ENCODE data around the gene DCAF11. TPM values are rescaled to one million over a fixed set of nuclear protein-coding genes. Genes with fewer than 3 reads are reported as not detected.

The DCAF11 gene
- total and polyA plus RNA-seq, 2 of the 8 experiments (the other 6 are each of a cell fraction or from before 2014, with no cell fraction given), result 60.4 to 63.6 TPM

DNA sequence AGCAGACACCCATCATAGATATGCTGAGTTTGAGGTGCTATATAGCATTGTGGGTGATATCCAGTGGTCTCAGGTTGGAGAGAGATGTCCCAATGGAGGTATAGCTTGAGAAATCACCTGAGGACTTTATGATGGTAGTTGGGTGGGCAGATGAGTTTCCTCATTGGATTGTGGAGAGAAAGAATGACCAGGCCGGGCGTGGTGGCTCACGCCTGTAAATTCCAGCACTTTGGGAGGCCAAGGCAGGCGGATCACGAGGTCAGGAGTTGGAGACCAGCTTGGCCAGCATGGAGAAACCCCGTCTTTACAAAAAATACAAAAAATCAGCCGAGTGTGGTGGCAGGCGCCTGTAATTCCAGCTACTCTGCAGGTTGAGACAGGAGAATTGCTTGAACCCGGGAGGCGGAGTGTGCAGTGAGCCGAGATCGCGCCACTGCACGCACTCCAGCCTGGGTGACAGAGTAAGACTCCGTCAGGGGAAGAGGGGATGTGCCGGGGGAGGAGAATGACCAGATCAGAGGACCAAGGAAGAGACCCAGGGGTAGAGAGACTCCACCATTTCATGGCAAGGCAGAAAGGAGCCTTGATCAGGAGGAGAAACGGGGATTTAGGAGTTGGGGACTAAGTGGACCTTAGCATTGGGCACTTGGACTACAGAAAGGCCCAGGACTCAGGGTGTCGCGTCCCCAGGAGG is 21.2 kb upstream of the DCAF11 start:
- Histone ChIP-seq H2BK120ac (replicated peaks; ENCODE audit: low read depth, low read length) (peak overlapping the region; percentile 86), H3K36me3 (ENCODE audit: control insufficient read depth in 2 of 4, insufficient read depth in 4 of 4, low read length in 3 of 4) (peaks cover 3 to 13% (median 6%) of the 10 kb centered on the region in 4 experiments; a peak in 6 of 8 replicates), H3K27ac (ENCODE audit: low read depth, low read length) (peak overlapping the region; percentile 87; the same call in 1 of the 2 replicates), H2AFZ (ENCODE audit: low read length) (peak overlapping the region; percentile 98), H3K56ac (replicated peaks; ENCODE audit: insufficient read length, low read depth, low read length) (no peak overlapping the region), H3K23me2 (ENCODE audit: low read depth, low read length) (peaks cover 8% of the 10 kb centered on the region), H3K9ac (replicated peaks in 1 of 4; ENCODE audit: extremely low read depth in 1 of 4, low read depth in 3 of 4, low read length in 3 of 4) (peak overlapping the region in 3 of 4 experiments; percentile 36 to 74 (median 60); a peak in 6 of 7 replicates), H4K20me1 (replicated peaks in 1 of 2; ENCODE audit: control insufficient read depth in 1 of 2, insufficient read depth in 2 of 2, low read length in 2 of 2) (peaks cover 3 to 7% of the 10 kb centered on the region in 2 experiments), H4K5ac (ENCODE audit: insufficient read length, low read depth, low read length) (peak overlapping the region; percentile 49), H2AK5ac (ENCODE audit: low read depth, low read length) (peak overlapping the region; percentile 100), H4K8ac (ENCODE audit: extremely low read depth, insufficient read depth, low read length) (peak overlapping the region; percentile 81; the same call in 1 of the 2 replicates), H3K9me3 (ENCODE audit: insufficient read depth in 2 of 2, low read depth in 1 of 2, low read length in 1 of 2) (no peaks in the 10 kb centered on the region), H3K79me2 (ENCODE audit: control insufficient read depth in 1 of 2, insufficient read depth in 2 of 2, low read length in 2 of 2) (peaks cover 0 to 21% of the 10 kb centered on the region in 2 experiments; a peak in 2 of 4 replicates), H2BK20ac (ENCODE audit: low read length) (peak overlapping the region; percentile 99), H3K4ac (replicated peaks; ENCODE audit: insufficient read length, low read depth, low read length) (peak overlapping the region; percentile 55), H2BK15ac (ENCODE audit: low read length) (peak overlapping the region; percentile 99; the same call in 1 of the 2 replicates), H3K4me1 (replicated peaks in 1 of 4; ENCODE audit: control insufficient read depth in 3 of 4, insufficient read depth in 4 of 4, low read length in 3 of 4) (peaks cover 5 to 13% (median 9%) of the 10 kb centered on the region in 4 experiments), H3K18ac (ENCODE audit: extremely low read depth, low read length) (peak overlapping the region; percentile 100), H3K23ac (ENCODE audit: insufficient read length) (no peak overlapping the region), H3K4me2 (ENCODE audit: insufficient read depth in 1 of 2, low read depth in 2 of 2, low read length in 2 of 2) (peak overlapping the region; percentile 58 to 91; a peak in 3 of 4 replicates), H3K14ac (ENCODE audit: insufficient read length) (no peak overlapping the region), H2BK5ac (ENCODE audit: low read depth, low read length) (peak overlapping the region; percentile 99), H3K27me3 (replicated peaks in 1 of 4; ENCODE audit: control insufficient read depth in 3 of 4, extremely low read depth in 1 of 4, insufficient read depth in 3 of 4, low read length in 3 of 4) (no peaks in the 10 kb centered on the region), H3K4me3 (ENCODE audit: extremely low read depth in 1 of 4, insufficient read depth in 2 of 4, low read depth in 3 of 4, low read length in 4 of 4) (peak overlapping the region; percentile 9 to 43 (median 32); a peak in 6 of 8 replicates), H2BK12ac (ENCODE audit: low read depth, low read length) (peak overlapping the region; percentile 99), H3K79me1 (ENCODE audit: low read depth, low read length) (peaks cover 5% of the 10 kb centered on the region), H4K91ac (replicated peaks; ENCODE audit: insufficient read length, low read length) (peak overlapping the region; percentile 93)
- POLR2A ChIA-PET (ENCODE audit: partially characterized antibody), result interaction anchor here (0.8 to 23.9 kb wide), 24 partner anchors 12 to 190 kb away, joined by 3 to 626 read pairs (median 6); partner anchors contain the start of genes CARMIL3, CPNE6, DCAF11 and DHRS4L2
- FAIRE-seq, result no peak
- no peak for DNase-seq (ENCODE audit: low read depth in 1 of 2, low spot score in 2 of 2)
- TF ChIP-seq TCF12 (IDR thresholded peaks at IDR 0.05; ENCODE audit: low read depth, low read length), result no peak
- TF ChIP-seq KDM4A (IDR thresholded peaks at IDR 0.05; ENCODE audit: low read depth, low read length, severe bottlenecking), result peak; percentile 2
- 0 out of 2 replicates have a peak, but pooled peaks have one; percentile 24 for TF ChIP-seq ATF2 (IDR thresholded peaks at IDR 0.05; ENCODE audit: low read length)
- 74% methylated on average over 19 of the region's 19 CpGs; no CpG with 5 or more reads in 1 of the 2 experiments for WGBS, 2 experiments (ENCODE audit: extremely low coverage in 1 of 2, insufficient coverage in 1 of 2, insufficient read length in 1 of 2, insufficient replicate concordance in 2 of 2, low coverage in 1 of 2, low lambda C conversion rate in 2 of 2, missing lambda C conversion rate in 1 of 2)
- CTCF ChIA-PET (ENCODE audit: partially characterized antibody), result interaction anchor here (0.6 to 12.8 kb wide), 8 partner anchors 9 to 69 kb away, joined by 3 to 316 read pairs (median 13); partner anchors contain the start of genes CARMIL3, CPNE6, DCAF11 and NRL

All from H1 (cell line).